Stomach (tissue), 4 donors: ENCODE data around the gene GRK4.

Experiments used
- EP300 ChIP-seq: sonication (generic); formaldehyde crosslinking; IDR thresholded peaks from one replicate; pipeline ENCODE4 v1.6.1; 2017; ENCODE audit warnings: antibody characterized with exemption
- POLR2A ChIP-seq, 4 donors: fragments of 450-650 bp; IDR thresholded peaks; one replicate each; pipeline ENCODE4 v1.6.1; 2016; ENCODE audit warnings: antibody characterized with exemption in 4 of 4, control low read depth in 2 of 4, mild to moderate bottlenecking in 1 of 4, moderate library complexity in 1 of 4
- TF ChIP-seq, protein P1 (sequence below), 7 experiments: fragments of 450-650 bp in 4 of 7; fragments of 200-600 bp in 3 of 7; sonication (generic) in 3 of 7; IDR thresholded peaks; one replicate each; pipeline ENCODE4 v1.5.1; 2016 to 2019; ENCODE audit warnings: antibody characterized with exemption in 7 of 7, control low read depth in 2 of 7, mild to moderate bottlenecking in 1 of 7

DNA sequence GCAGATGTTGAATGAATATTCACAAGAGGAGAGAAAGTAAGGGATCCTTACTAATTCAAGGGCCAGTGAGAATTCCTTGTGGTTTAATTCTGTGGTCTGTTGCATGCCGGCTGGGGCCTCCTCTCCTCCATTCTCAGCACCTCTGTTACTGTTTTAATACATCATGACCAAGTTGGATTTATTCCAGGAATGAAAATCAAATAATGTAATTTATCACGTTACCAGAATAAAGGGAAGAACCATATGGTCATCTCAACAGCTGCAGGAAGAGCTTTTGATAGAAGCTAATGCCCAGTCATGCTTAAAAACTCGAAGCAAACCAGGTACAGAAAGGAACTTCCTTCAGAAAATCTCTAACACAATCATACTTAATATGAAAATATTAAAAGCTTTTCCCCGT is 54.1 kb downstream of the GRK4 start:
- TF ChIP-seq, protein P1, sequence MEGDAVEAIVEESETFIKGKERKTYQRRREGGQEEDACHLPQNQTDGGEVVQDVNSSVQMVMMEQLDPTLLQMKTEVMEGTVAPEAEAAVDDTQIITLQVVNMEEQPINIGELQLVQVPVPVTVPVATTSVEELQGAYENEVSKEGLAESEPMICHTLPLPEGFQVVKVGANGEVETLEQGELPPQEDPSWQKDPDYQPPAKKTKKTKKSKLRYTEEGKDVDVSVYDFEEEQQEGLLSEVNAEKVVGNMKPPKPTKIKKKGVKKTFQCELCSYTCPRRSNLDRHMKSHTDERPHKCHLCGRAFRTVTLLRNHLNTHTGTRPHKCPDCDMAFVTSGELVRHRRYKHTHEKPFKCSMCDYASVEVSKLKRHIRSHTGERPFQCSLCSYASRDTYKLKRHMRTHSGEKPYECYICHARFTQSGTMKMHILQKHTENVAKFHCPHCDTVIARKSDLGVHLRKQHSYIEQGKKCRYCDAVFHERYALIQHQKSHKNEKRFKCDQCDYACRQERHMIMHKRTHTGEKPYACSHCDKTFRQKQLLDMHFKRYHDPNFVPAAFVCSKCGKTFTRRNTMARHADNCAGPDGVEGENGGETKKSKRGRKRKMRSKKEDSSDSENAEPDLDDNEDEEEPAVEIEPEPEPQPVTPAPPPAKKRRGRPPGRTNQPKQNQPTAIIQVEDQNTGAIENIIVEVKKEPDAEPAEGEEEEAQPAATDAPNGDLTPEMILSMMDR (IDR thresholded peaks at IDR 0.05) = no peak
- TF ChIP-seq EP300 (no peak), POLR2A (IDR thresholded peaks at IDR 0.05) (no peak)
